MM.1S (cell line): ENCODE data around the gene KRT6C.

ENCODE experiments used
- EZH2 ChIP-seq: fragments of 300-600 bp; sonication (generic); optimal IDR thresholded peaks from 2 replicates; pipeline ENCODE3; 2017; ENCODE audit warnings: low read depth, mild to moderate bottlenecking, antibody characterized with exemption, low read length, mixed read lengths
- EZH2phosphoT487 ChIP-seq: fragments of 300-600 bp; sonication (generic); IDR thresholded peaks from 2 replicates; pipeline ENCODE4 v1.6.1; 2018; ENCODE audit warnings: antibody characterized with exemption, low read length
- TF ChIP-seq, protein P1 (sequence below): fragments of 300-600 bp; sonication (generic); IDR thresholded peaks from 2 replicates; pipeline ENCODE4 v1.5.1; 2016; ENCODE audit warnings: antibody characterized with exemption, low read length, mixed read lengths

DNA sequence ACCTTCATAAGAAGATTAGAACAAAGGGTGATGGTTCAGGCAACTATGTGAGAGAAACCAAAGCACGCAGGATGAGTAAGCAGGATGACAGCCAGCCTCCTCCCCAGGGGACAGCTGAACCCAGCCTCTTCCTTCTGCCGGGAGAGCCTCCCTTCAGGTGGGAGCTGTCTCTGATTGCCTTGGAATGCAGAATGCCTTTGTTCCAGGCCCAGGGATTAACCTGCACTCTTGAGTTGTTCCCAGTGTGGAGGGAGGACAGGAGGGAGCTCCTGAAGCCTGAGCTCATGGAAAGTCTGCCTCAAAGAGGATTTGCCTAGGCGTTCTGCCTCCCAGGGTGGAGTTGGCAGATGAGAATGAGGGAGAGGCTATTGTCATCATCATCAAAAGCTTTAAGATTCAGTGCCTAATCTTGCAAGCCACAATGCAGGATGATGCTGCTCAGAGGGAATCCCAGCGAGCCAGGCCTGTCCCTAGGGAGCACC, 23.0 kb upstream of the KRT6C start:
- TF ChIP-seq EZH2phosphoT487 (no peak), EZH2 (no peak)
- TF ChIP-seq, protein P1, sequence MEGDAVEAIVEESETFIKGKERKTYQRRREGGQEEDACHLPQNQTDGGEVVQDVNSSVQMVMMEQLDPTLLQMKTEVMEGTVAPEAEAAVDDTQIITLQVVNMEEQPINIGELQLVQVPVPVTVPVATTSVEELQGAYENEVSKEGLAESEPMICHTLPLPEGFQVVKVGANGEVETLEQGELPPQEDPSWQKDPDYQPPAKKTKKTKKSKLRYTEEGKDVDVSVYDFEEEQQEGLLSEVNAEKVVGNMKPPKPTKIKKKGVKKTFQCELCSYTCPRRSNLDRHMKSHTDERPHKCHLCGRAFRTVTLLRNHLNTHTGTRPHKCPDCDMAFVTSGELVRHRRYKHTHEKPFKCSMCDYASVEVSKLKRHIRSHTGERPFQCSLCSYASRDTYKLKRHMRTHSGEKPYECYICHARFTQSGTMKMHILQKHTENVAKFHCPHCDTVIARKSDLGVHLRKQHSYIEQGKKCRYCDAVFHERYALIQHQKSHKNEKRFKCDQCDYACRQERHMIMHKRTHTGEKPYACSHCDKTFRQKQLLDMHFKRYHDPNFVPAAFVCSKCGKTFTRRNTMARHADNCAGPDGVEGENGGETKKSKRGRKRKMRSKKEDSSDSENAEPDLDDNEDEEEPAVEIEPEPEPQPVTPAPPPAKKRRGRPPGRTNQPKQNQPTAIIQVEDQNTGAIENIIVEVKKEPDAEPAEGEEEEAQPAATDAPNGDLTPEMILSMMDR: no peak
